A549 (cell line): ENCODE results near the gene INF2.

Source experiments
- CTCF ChIP-seq: fragments of >200 bp; sonication (Bioruptor Twin); formaldehyde crosslinking; IDR thresholded peaks from 3 replicates; pipeline ENCODE4 v1.5.1; 2016
- ELK1 ChIP-seq: fragments of 150-350 bp; IDR thresholded peaks from 2 replicates; pipeline ENCODE4 v1.6.1; 2014; ENCODE audit warnings: low read depth, mild to moderate bottlenecking, low read length
- POLR2AphosphoS2 ChIP-seq: conservative IDR thresholded peaks from 2 replicates; pipeline ENCODE4 v1.6.1; 2012; ENCODE audit warnings: low read length, improper control_type of control experiment, inconsistent platforms
- RAD21 ChIP-seq, 2 experiments: fragments of >200 bp in 1 of 2; sonication (Bioruptor Twin) in 1 of 2; formaldehyde crosslinking in 1 of 2; IDR thresholded peaks in 1 of 2; conservative IDR thresholded peaks in 1 of 2; 2 replicates in 1 of 2; 3 replicates in 1 of 2; pipeline ENCODE4 v1.6.1; 2012 to 2018; ENCODE audit warnings: inconsistent platforms in 1 of 2

DNA sequence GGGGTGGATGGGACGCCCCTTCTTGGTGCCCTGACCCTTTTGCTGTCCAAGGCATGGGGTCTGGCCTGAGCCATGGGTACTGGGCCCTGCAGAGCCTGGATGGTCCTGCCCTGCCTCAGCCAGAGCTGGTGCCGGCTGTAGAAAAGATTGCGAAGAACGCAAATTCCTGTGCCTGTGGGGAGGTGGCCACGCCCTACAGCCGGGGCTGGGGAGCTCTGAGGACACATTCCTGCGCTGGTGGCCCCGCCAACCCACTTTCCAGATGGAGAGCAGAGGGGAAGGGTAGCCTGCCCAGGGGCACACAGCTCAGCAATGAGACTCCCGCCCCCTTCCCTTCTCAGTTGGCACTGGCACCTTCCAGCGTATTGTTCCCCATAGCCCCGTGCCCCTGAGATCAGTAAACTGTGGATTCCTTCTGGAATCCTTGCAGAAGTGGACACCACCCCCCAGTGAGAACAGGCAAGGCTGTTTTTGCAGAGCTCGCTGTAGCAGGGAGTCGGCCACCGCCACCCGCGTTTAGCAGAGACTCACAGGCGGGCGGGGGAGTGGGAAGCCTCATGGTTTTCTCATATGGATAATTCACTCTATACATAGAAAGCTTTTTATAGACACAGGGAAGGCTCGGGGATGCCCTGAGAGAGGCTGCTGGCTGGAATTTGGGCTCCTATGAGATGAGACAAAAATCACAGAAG lies 8.6 kb downstream of the INF2 start:
- TF ChIP-seq RAD21 (conservative IDR thresholded peaks at IDR 0.05 in 1 of 2, IDR thresholded peaks at IDR 0.05 in 1 of 2) (no peak), CTCF (no peak), POLR2AphosphoS2 (no peak), ELK1 (no peak)
